Heart right ventricle (tissue), 16 donors: Measurements from ENCODE around the gene MEGF11. TPM values are rescaled to one million over a fixed set of nuclear protein-coding genes. Genes with fewer than 3 reads are reported as not detected.

ENCODE experiments used
- ATAC-seq, 8 donors: fragments of 200-7000 bp; cut with Tn5 transposase; one replicate each; pipeline ENCODE4 v1.9.1; 2020; ENCODE audit warnings: mild to moderate bottlenecking in 8 of 8, moderate library complexity in 8 of 8, moderate number of reproducible peaks in 1 of 8
- DNase-seq, 2 donors: peaks; one replicate each; pipeline ENCODE4 v3.0.0-alpha.2; 2020
- H3K27ac ChIP-seq, 10 donors: fragments of 200-600 bp; sonication (generic) in 2 of 10; one replicate each; pipeline versions ENCODE4 v1.5.0 to v1.8.0; 2020 to 2022; ENCODE audit warnings: mild to moderate bottlenecking in 3 of 10
- H3K27me3 ChIP-seq, 7 donors: fragments of 200-600 bp; one replicate each; pipeline ENCODE4 v1.8.0; 2021 to 2022; ENCODE audit warnings: mild to moderate bottlenecking in 2 of 7
- H3K36me3 ChIP-seq, 9 donors: fragments of 200-600 bp; sonication (generic) in 1 of 9; one replicate each; pipeline versions ENCODE4 v1.5.0 to v1.8.0; 2020 to 2022; ENCODE audit warnings: mild to moderate bottlenecking in 2 of 9
- H3K4me1 ChIP-seq, 9 donors: fragments of 200-600 bp; sonication (generic) in 1 of 9; one replicate each; pipeline versions ENCODE4 v1.5.0 to v1.8.0; 2020 to 2022; ENCODE audit warnings: mild to moderate bottlenecking in 4 of 9
- H3K4me3 ChIP-seq, 10 donors: fragments of 200-600 bp; sonication (generic) in 2 of 10; one replicate each; pipeline versions ENCODE4 v1.5.0 to v1.8.0; 2020 to 2022; ENCODE audit warnings: mild to moderate bottlenecking in 7 of 10, moderate library complexity in 2 of 10
- H3K9me3 ChIP-seq, 11 donors: fragments of 200-600 bp in 10 of 11; sonication (generic) in 2 of 11; one replicate each; pipeline versions ENCODE4 v1.5.0 to v1.8.0; 2013 to 2022; ENCODE audit warnings: mild to moderate bottlenecking in 2 of 11, control low read depth in 1 of 11, moderate library complexity in 1 of 11
- CTCF ChIP-seq, 9 donors: fragments of 200-600 bp; sonication (generic) in 2 of 9; IDR thresholded peaks; one replicate each; pipeline versions ENCODE4 v1.5.0 to v1.8.0; 2021 to 2022; ENCODE audit warnings: antibody characterized with exemption in 9 of 9, mild to moderate bottlenecking in 5 of 9, moderate library complexity in 1 of 9
- WGBS, 2 donors: extraction: QIAGEN DNeasy Blood & Tissue Kit; methylation state at CpG; one replicate each; pipeline ENCODE4 v1.1.7; 2013; ENCODE audit warnings: inconsistent platforms in 1 of 2; 5-methylcytosine and 5-hydroxymethylcytosine counted together
- intact Hi-C, 10 donors: fragments of 100-400 bp; cut with DNase I; formaldehyde crosslinking; loops; one replicate each; pipeline versions ENCODE4 v1.11.1 to v1.14.2; 2022
- polyA plus RNA-seq, 2 donors: library from polyadenylated mRNA; stranded (reverse); fragments of 200-250 nt; gene quantifications; one replicate each; pipeline ENCODE4 v1.2.3, GENCODE V29; 2013
- total RNA-seq, 10 donors: library from RNA; stranded (reverse); fragmentation: NEBNext Ultra II Directional in 3 of 10; extraction: Animal tissue kit (Norgen Biotek cat#: 25700) in 3 of 10; gene quantifications; one replicate each; pipeline versions ENCODE4 v1.2.1 to v1.2.4, GENCODE V29; 2021 to 2023
- donor health status: Arrhythmogenic right ventricular cardiomyopathy.
- donor health status: ischemic (EF 13 %, LVEDD 7.1; RV severe dilation, severe dysfunction).
- donor health status: healthy with polysubstance abuse.
- donor health status: DM: no; HTN: yes; CAD: no.
- donor health status: DM: no; HTN: no; CAD: no.
- donor health status: ischemic (EF 25% LVEDD 6.9; RV normal size, moderate dysfunction).
- donor health status: ischemic (EF 25% LVEDD 5.7; RV mildly dilated, moderate dysfunction).
- donor health status: healthy.
- donor health status: DM: yes; HTN: yes; CAD: no.
- donor health status: Ischemic cardiomyopathy.
- donor health status: ischemic (EF 35%, LVEDD 5.7; RV mildly dilated, moderate dysfunction).
- donor health status: nonischemic (EF 11% LVEDD 7.7; RV severe dilation, severe dysfunction).
- donor health status: DM: yes; HTN: yes; CAD: no.
- donor health status: PGD.
- donor health status: ischemic (EF 29% LVEDD 5.4; RV normal size, mild dysfunction).
- donor health status: nonischemic (EF 23%, LVEDD 6.1; RV moderate dilation, normal function).

Gene MEGF11
- total and polyA plus RNA-seq, 12 donors: 0.03 TPM; not detected in 11

DNA sequence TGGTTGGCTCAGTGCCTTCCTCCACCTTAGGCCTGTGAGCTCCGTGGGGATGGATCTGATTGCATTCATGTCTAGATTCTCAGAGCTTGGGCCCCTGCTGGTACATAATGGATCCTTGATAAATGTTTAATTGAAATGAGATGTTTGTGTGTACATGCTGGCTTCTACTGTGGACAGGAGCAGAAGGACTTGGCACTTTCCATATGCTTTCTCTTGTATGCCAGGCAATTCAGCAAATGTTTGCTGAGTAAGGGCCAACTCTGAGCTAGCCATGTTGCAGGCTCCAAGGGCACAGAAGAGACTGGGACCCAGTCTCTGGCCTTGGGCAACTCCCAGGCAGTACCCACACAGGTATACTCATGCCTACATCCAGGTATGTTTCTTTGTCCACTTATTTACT lies 317.3 kb downstream of the MEGF11 start:
- intact Hi-C loops: no loop called here
- H3K27ac ChIP-seq: no peak overlapping the region
- H3K36me3 ChIP-seq: no peaks in the 10 kb centered on the region
- ATAC-seq (no peak), DNase-seq (no peak)
- H3K9me3 ChIP-seq: no peaks in the 10 kb centered on the region
- no peak overlapping the region for H3K4me3 ChIP-seq
- whole genome bisulfite sequencing, 2 donors: 69 to 71% methylated on average over 1 of the region's 1 CpG
- H3K27me3 ChIP-seq: no peaks in the 10 kb centered on the region
- H3K4me1 ChIP-seq: peaks cover 0 to 28% (median 13%) of the 10 kb centered on the region in 9 donors
- TF ChIP-seq CTCF (IDR thresholded peaks at IDR 0.05): no peak

- WGBS, 2 donors: 71 to 76% methylated on average over 2 of the region's 2 CpGs
- no peak for TF ChIP-seq CTCF (IDR thresholded peaks at IDR 0.05)
- Histone ChIP-seq H3K27ac (no peak overlapping the region), H3K4me3 (no peak overlapping the region), H3K36me3 (no peaks in the 10 kb centered on the region), H3K27me3 (no peaks in the 10 kb centered on the region), H3K4me1 (peaks cover 0 to 23% (median 10%) of the 10 kb centered on the region in 9 donors), H3K9me3 (no peaks in the 10 kb centered on the region)
- DNase-seq: no peak
- ATAC-seq: no peak
- intact Hi-C loops: no loop called here
Measured at GRCh38 chr15:65935391-65935790, 318.2 kb downstream of the MEGF11 start.

DNA sequence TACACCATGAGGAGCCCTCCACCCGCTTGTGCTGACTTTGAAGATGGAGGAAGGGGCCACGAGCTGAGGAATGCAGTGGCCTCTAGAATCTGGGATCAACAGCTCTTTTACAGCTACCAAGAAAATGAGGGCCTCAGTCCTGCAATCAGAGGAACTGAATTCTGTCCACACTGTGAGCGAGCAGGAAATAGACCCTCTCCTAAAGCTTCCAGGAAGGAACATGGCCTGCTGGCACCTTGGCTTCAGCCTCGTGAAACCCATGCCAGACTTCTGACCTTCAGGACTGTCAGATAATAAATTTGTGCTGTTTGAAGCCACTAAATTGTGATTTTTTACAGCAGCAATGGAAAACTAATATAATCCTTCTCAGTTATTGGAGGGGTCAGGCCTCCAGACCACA lies 322.3 kb downstream of the MEGF11 start:
- ATAC-seq (no peak), DNase-seq (no peak)
- no peak for TF ChIP-seq CTCF (IDR thresholded peaks at IDR 0.05)
- H3K36me3 ChIP-seq: no peaks in the 10 kb centered on the region
- no peak overlapping the region for H3K4me3 ChIP-seq
- intact Hi-C loops: no loop called here
- H3K4me1 ChIP-seq: no peaks in the 10 kb centered on the region
- no peaks in the 10 kb centered on the region for H3K9me3 ChIP-seq
- H3K27me3 ChIP-seq: no peaks in the 10 kb centered on the region
- H3K27ac ChIP-seq: no peak overlapping the region
- WGBS, 2 donors: 74 to 83% methylated on average over 4 of the region's 4 CpGs

- Histone ChIP-seq H3K36me3 (no peaks in the 10 kb centered on the region), H3K27me3 (no peaks in the 10 kb centered on the region), H3K9me3 (no peaks in the 10 kb centered on the region), H3K27ac (no peak overlapping the region), H3K4me3 (no peak overlapping the region), H3K4me1 (no peaks in the 10 kb centered on the region)
- 77 to 78% methylated on average over 6 of the region's 6 CpGs for WGBS, 2 donors
- DNase-seq (no peak), ATAC-seq (no peak)
- intact Hi-C loops: no loop called here
- TF ChIP-seq CTCF (IDR thresholded peaks at IDR 0.05): no peak
Measured at GRCh38 chr15:65930134-65930533, 323.4 kb downstream of the MEGF11 start.
